ENCODE results near the gene CACHD1. TPM values are rescaled to one million over a fixed set of nuclear protein-coding genes. Genes with fewer than 3 reads are reported as not detected.

CACHD1 gene
- total RNA-seq, result 30.4 and 40.4 TPM in 2 replicates

GRCh38 chr1:64469977-64470664 lies at the start of gene CACHD1:
TSS of gene CACHD1 (plus strand) at chr1:64470129. CDS start at chr1:64470745, 616 bp downstream.

Small RNA genes within 50 kb of the gene (small RNA-seq; reads per million reads assigned to genes)
- gene MIR4794, result not detected

Data from hair follicle dermal papilla cell (primary cell).